Cardiac muscle cell (in vitro differentiated cells and primary cell): ENCODE results near the gene SUSD3. TPM values are rescaled to one million over a fixed set of nuclear protein-coding genes. Genes with fewer than 3 reads are reported as not detected.

Experiments
- DNase-seq, 2 donors: peaks; one replicate each; pipeline versions ENCODE4 v3.0.0 to v3.0.0-alpha.2; 2010 to 2017; ENCODE audit warnings: low read depth in 1 of 2, low spot score in 1 of 2
- H3K27ac ChIP-seq: fragments of 200-600 bp; sonication (generic); 2 replicates; pipeline ENCODE4 v1.5.1; 2016
- H3K27me3 ChIP-seq: fragments of 200-600 bp; sonication (generic); 2 replicates; pipeline ENCODE4 v1.6.0; 2016; ENCODE audit warnings: control low read depth
- H3K36me3 ChIP-seq: fragments of 200-600 bp; sonication (generic); 2 replicates; pipeline ENCODE4 v1.5.1; 2016; ENCODE audit warnings: control low read depth
- H3K4me1 ChIP-seq: fragments of 200-600 bp; sonication (generic); 2 replicates; pipeline ENCODE4 v1.8.1; 2017; ENCODE audit warnings: low read depth, mild to moderate bottlenecking, mixed run types
- H3K4me3 ChIP-seq: fragments of 200-600 bp; sonication (generic); 2 replicates; pipeline ENCODE4 v1.5.1; 2016; ENCODE audit warnings: mild to moderate bottlenecking
- H3K9me3 ChIP-seq: fragments of 200-600 bp; sonication (generic); 2 replicates; pipeline ENCODE4 v1.5.1; 2017; ENCODE audit warnings: low read depth, mild to moderate bottlenecking, control low read depth
- CTCF ChIP-seq: IDR thresholded peaks from 2 replicates; pipeline ENCODE4 v1.5.1; 2012; ENCODE audit warnings: low read depth, mild to moderate bottlenecking, low read length
- polyA plus RNA-seq: library from polyadenylated mRNA; unstranded; fragments of >200 nt; fragmentation: Nextera tagmentation; extraction: Ambion mirVana; gene quantifications from 2 replicates; pipeline ENCODE4 v1.2.1, GENCODE V29; 2016
- total RNA-seq: library from RNA; depleted of rRNA; stranded (reverse); fragments of >200 nt; gene quantifications from 2 replicates; pipeline ENCODE4 v1.2.3, GENCODE V29; 2016

SUSD3 gene
- total and polyA plus RNA-seq, 2 experiments from 2014 or later = not detected

GRCh38 chr9:93035821-93036351 lies 22.6 kb upstream of the SUSD3 start:
- Histone ChIP-seq H3K27ac (no peak overlapping the region), H3K27me3 (peaks cover 14% of the 10 kb centered on the region), H3K4me1 (no peaks in the 10 kb centered on the region), H3K9me3 (no peaks in the 10 kb centered on the region), H3K36me3 (no peaks in the 10 kb centered on the region), H3K4me3 (no peak overlapping the region)
- no peak for DNase-seq
- no peak for TF ChIP-seq CTCF

- Histone ChIP-seq H3K27me3 (peaks cover 5% of the 10 kb centered on the region), H3K36me3 (no peaks in the 10 kb centered on the region), H3K27ac (no peak overlapping the region), H3K9me3 (no peaks in the 10 kb centered on the region), H3K4me3 (no peak overlapping the region), H3K4me1 (no peaks in the 10 kb centered on the region)
- no peak for TF ChIP-seq CTCF
- DNase-seq = no peak
Measured at GRCh38 chr9:93036887-93037475, 21.5 kb upstream of the SUSD3 start.

GRCh38 chr9:93037476-93037971 lies 21.0 kb upstream of the SUSD3 start:
- Histone ChIP-seq H3K9me3 (no peaks in the 10 kb centered on the region), H3K4me1 (no peaks in the 10 kb centered on the region), H3K4me3 (no peak overlapping the region), H3K36me3 (no peaks in the 10 kb centered on the region), H3K27me3 (no peaks in the 10 kb centered on the region), H3K27ac (no peak overlapping the region)
- no peak for TF ChIP-seq CTCF
- no peak for DNase-seq

GRCh38 chr9:93038918-93039317 lies 19.6 kb upstream of the SUSD3 start:
- Histone ChIP-seq H3K4me3 (no peak overlapping the region), H3K27ac (no peak overlapping the region), H3K9me3 (no peaks in the 10 kb centered on the region), H3K27me3 (no peaks in the 10 kb centered on the region), H3K4me1 (no peaks in the 10 kb centered on the region), H3K36me3 (no peaks in the 10 kb centered on the region)
- no peak for TF ChIP-seq CTCF
- DNase-seq = no peak

GRCh38 chr9:93039456-93039855 lies 19.0 kb upstream of the SUSD3 start:
- TF ChIP-seq CTCF = no peak
- Histone ChIP-seq H3K27me3 (no peaks in the 10 kb centered on the region), H3K36me3 (no peaks in the 10 kb centered on the region), H3K9me3 (no peaks in the 10 kb centered on the region), H3K4me1 (no peaks in the 10 kb centered on the region), H3K27ac (no peak overlapping the region), H3K4me3 (no peak overlapping the region)
- DNase-seq = no peak
